Erythroblast (primary cell): ENCODE data around the gene ALOXE3.

Experiments
- GATA1 ChIP-seq: IDR thresholded peaks from 2 replicates; pipeline ENCODE4 v1.6.1; 2011; ENCODE audit warnings: low read depth, mild to moderate bottlenecking, control low read depth, low read length, moderate library complexity
- POLR2A ChIP-seq: IDR thresholded peaks from 2 replicates; pipeline ENCODE4 v1.6.1; 2011; ENCODE audit warnings: mild to moderate bottlenecking, low read length

GRCh38 chr17:8071496-8071895 lies 46.8 kb downstream of the ALOXE3 start:
- TF ChIP-seq POLR2A (no peak), GATA1 (no peak)
